Tibial artery (tissue), 4 donors: ENCODE results near the gene B4GALNT1.

ENCODE experiments used
- DNase-seq, 2 donors: peaks; one replicate each; pipeline ENCODE4 v3.0.0-alpha.2; 2019
- H3K27ac ChIP-seq, 2 donors: fragments of 200-600 bp; sonication (generic) in 1 of 2; 1 replicate in 1 of 2; 2 replicates in 1 of 2; pipeline ENCODE4 v1.5.1; 2018 to 2019; ENCODE audit warnings: mild to moderate bottlenecking in 1 of 2
- H3K27me3 ChIP-seq, 2 donors: fragments of 200-600 bp; sonication (generic) in 1 of 2; one replicate each; pipeline versions ENCODE4 v1.5.1 to v1.6.0; 2016 to 2019
- H3K36me3 ChIP-seq, 3 donors: fragments of 200-600 bp; sonication (generic) in 2 of 3; one replicate each; pipeline ENCODE4 v1.5.1; 2016 to 2019; ENCODE audit warnings: mild to moderate bottlenecking in 2 of 3
- H3K4me1 ChIP-seq, 4 donors: fragments of 200-600 bp; sonication (generic) in 2 of 4; 1 replicate in 3 of 4; 2 replicates in 1 of 4; pipeline ENCODE4 v1.5.1; 2016 to 2019
- H3K4me3 ChIP-seq, 2 donors: fragments of 200-600 bp; sonication (generic) in 1 of 2; 1 replicate in 1 of 2; 2 replicates in 1 of 2; pipeline ENCODE4 v1.5.1; 2018 to 2019; ENCODE audit warnings: mild to moderate bottlenecking in 2 of 2
- H3K9me3 ChIP-seq, 3 donors: fragments of 200-600 bp; sonication (generic) in 1 of 3; one replicate each; pipeline ENCODE4 v1.5.1; 2016 to 2019
- intact Hi-C: fragments of 100-400 bp; cut with DNase I; formaldehyde crosslinking; loops from one replicate; pipeline ENCODE4 v1.15.0; 2023; ENCODE audit warnings: low total_unique reads
- TF ChIP-seq, protein P1 (sequence below), 2 experiments: fragments of 200-600 bp in 1 of 2; fragments of 450-650 bp in 1 of 2; IDR thresholded peaks; one replicate each; pipeline ENCODE4 v1.5.1; 2017 to 2019; ENCODE audit warnings: antibody characterized with exemption in 2 of 2, mild to moderate bottlenecking in 1 of 2, moderate library complexity in 1 of 2

Gene B4GALNT1

DNA sequence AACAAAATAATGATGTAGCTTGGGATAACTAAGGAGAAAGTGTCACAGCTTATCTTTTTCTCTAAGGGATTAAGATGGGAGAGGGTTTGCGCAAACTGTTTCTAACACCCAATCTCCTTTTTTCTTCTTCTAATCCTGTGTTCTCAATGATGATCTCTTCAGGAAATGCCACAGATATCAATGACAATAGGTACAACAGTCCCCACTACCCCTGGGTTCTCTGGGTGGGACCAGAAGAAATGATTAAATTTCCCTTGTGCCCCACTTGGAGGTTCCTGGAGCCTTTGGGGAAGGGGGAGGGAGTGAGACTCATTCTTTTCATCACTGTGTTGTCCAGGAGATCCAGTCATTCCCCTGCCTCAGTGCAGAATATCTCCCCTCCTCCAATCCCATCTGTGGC is 50.6 kb downstream of the B4GALNT1 start:
- Histone ChIP-seq H3K4me1 (no peaks in the 10 kb centered on the region), H3K27ac (no peak overlapping the region), H3K36me3 (no peaks in the 10 kb centered on the region), H3K9me3 (no peaks in the 10 kb centered on the region), H3K27me3 (peaks cover 0 to 6% of the 10 kb centered on the region in 2 donors), H3K4me3 (no peak overlapping the region)
- intact Hi-C loops = loop anchor here (2.0 kb wide), 1 partner anchor 38 kb away; no protein-coding TSS in a partner anchor
- TF ChIP-seq, protein P1, sequence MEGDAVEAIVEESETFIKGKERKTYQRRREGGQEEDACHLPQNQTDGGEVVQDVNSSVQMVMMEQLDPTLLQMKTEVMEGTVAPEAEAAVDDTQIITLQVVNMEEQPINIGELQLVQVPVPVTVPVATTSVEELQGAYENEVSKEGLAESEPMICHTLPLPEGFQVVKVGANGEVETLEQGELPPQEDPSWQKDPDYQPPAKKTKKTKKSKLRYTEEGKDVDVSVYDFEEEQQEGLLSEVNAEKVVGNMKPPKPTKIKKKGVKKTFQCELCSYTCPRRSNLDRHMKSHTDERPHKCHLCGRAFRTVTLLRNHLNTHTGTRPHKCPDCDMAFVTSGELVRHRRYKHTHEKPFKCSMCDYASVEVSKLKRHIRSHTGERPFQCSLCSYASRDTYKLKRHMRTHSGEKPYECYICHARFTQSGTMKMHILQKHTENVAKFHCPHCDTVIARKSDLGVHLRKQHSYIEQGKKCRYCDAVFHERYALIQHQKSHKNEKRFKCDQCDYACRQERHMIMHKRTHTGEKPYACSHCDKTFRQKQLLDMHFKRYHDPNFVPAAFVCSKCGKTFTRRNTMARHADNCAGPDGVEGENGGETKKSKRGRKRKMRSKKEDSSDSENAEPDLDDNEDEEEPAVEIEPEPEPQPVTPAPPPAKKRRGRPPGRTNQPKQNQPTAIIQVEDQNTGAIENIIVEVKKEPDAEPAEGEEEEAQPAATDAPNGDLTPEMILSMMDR (IDR thresholded peaks at IDR 0.05) = no peak
- no peak for DNase-seq

DNA sequence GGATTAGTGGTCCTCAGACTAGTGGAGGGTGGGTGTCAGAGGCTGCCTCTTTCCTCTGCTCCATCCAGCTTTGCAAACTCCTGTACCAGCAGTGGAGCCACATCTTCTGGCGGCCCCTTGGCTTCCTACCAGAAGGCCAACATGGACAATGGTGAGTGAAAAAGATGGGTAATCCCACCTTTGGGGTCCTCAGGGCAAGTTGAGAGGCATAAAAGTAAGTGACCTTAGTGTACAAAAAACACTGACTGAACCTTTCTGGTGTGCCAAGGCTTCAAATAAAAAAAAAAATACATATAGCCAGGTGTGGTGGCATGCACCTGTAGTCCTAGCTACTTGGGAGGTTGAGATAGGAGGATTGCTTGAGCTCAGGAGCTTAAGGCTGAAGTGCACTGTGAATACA is 51.2 kb downstream of the B4GALNT1 start:
- Histone ChIP-seq H3K4me3 (no peak overlapping the region), H3K9me3 (no peaks in the 10 kb centered on the region), H3K27ac (no peak overlapping the region), H3K27me3 (peaks cover 0 to 6% of the 10 kb centered on the region in 2 donors), H3K36me3 (no peaks in the 10 kb centered on the region), H3K4me1 (no peaks in the 10 kb centered on the region)
- intact Hi-C loops = loop anchor here (2.0 kb wide), 1 partner anchor 39 kb away; no protein-coding TSS in a partner anchor
- TF ChIP-seq, protein P1 (IDR thresholded peaks at IDR 0.05) = no peak
- DNase-seq = no peak

DNA sequence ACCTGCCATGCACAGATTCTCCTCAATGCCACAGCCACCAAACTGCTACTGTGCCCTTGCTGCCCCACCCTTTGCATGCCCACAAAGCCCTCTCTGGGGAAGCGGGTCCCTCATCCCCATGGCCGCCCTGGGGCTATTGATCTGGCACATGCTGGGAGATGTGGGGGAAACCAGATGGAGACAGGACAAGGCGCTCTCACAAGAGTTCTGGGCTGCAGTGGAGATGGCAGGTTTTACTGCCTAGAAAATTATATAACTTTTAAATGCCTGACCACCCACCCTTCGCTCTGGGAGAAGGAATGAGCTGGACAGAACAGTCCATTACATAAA is 52.6 kb downstream of the B4GALNT1 start:
- DNase-seq = no peak
- Histone ChIP-seq H3K27me3 (peaks cover 0 to 5% of the 10 kb centered on the region in 2 donors), H3K27ac (no peak overlapping the region), H3K4me1 (no peaks in the 10 kb centered on the region), H3K4me3 (no peak overlapping the region), H3K36me3 (peaks cover 0 to 7% (median 0%) of the 10 kb centered on the region in 3 donors), H3K9me3 (no peaks in the 10 kb centered on the region)
- intact Hi-C loops = no loop called here
- TF ChIP-seq, protein P1 (IDR thresholded peaks at IDR 0.05) = no peak

DNA sequence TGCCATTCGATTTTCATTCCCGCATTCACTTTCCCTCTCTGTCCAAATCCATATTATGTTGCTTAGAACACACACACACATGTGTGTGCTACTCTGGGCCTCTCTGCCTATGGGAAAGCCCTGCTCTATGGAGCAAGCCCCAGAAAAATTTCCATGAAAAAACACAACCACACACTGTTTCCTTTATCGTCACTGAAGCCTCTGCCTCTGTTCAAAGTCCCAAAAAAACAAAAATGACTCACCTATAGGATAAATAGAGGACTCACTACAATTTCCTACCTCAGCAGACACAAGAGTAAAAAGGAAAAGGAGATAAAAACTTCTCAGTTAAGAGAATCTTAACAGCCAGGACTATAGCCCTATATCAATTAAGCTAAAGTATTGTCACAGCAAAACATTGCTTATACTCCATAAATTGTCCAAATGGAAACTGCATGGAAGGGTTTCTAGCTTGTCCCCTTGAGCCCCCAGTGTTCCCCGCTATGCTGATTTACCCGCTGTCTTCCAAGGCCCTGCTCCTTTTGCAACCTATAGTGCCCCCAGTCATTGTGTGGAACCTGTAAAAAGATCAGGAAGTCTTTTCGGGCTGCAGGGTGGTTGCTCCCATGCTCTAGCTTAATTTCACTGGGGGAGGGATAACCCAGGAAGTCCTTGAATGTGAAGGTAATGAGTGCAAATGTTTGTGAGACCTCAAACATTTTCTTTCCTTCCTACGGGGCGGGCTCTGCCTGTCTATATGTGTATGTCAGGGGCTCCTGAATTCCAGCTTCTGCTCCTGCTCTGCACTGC is 53.1 kb downstream of the B4GALNT1 start:
- H3K27me3 ChIP-seq = peaks cover 0 to 3% of the 10 kb centered on the region in 2 donors
- H3K4me1 ChIP-seq = no peaks in the 10 kb centered on the region
- no peak overlapping the region for H3K4me3 ChIP-seq
- no peak overlapping the region for H3K27ac ChIP-seq
- no peak for DNase-seq
- intact Hi-C loops = no loop called here
- no peaks in the 10 kb centered on the region for H3K9me3 ChIP-seq
- H3K36me3 ChIP-seq = peaks cover 0 to 7% (median 0%) of the 10 kb centered on the region in 3 donors
- TF ChIP-seq, protein P1 (IDR thresholded peaks at IDR 0.05) = no peak

DNA sequence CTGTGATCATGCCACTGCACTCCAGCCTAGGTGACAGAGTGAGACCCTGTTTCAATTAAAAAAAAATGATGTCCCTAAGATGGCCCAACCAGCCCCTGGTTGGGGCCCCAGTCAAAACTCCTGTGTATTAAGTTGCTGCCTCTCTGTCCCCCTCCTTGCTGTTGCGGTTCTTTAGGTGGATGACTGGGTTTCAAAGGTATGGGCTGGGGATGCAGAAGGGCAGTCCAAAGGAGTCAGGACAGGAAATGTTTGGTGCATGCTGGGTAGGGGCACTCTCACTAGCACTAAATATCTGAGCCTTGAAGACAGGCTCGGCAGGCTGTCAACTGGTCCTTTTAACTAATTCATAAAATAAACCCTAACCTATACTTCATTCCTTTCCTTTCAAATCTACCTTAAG is 54.0 kb downstream of the B4GALNT1 start:
- Histone ChIP-seq H3K36me3 (peaks cover 0 to 7% (median 0%) of the 10 kb centered on the region in 3 donors), H3K4me1 (no peaks in the 10 kb centered on the region), H3K27ac (no peak overlapping the region), H3K9me3 (no peaks in the 10 kb centered on the region), H3K4me3 (no peak overlapping the region), H3K27me3 (peaks cover 0 to 3% of the 10 kb centered on the region in 2 donors)
- intact Hi-C loops = no loop called here
- TF ChIP-seq, protein P1 (IDR thresholded peaks at IDR 0.05) = no peak
- no peak for DNase-seq
